GM23338 (cell line): ENCODE measurements around the gene CD83. TPM values are rescaled to one million over a fixed set of nuclear protein-coding genes. Genes with fewer than 3 reads are reported as not detected.

Source experiments
- ATAC-seq: fragments of 200-7000 bp; cut with Tn5 transposase; 3 replicates; pipeline ENCODE4 v1.9.1; 2020
- DNase-seq: peaks from one replicate; pipeline ENCODE4 v3.0.0-alpha.2; 2015; ENCODE audit warnings: low spot score
- H2AFZ ChIP-seq: fragments of 200-600 bp; sonication (generic); 2 replicates; pipeline ENCODE4 v1.8.0; 2016; ENCODE audit warnings: antibody characterized with exemption, mild to moderate bottlenecking, moderate library complexity
- H3F3A ChIP-seq: fragments of 200-600 bp; sonication (generic); replicated peaks from 2 replicates; pipeline ENCODE4 v1.8.0; 2017; ENCODE audit warnings: antibody characterized with exemption, mixed run types, low read depth
- H3K27ac ChIP-seq: fragments of 200-600 bp; sonication (generic); 2 replicates; pipeline ENCODE4 v1.6.1; 2016; ENCODE audit warnings: low read depth
- H3K27me3 ChIP-seq: fragments of 200-600 bp; sonication (generic); 2 replicates; pipeline ENCODE4 v1.8.0; 2016; ENCODE audit warnings: mild to moderate bottlenecking, mixed run types, moderate library complexity; ENCODE audit not compliant: insufficient read depth
- H3K36me3 ChIP-seq: fragments of 200-600 bp; sonication (generic); 2 replicates; pipeline ENCODE4 v1.8.0; 2016; ENCODE audit warnings: mild to moderate bottlenecking; ENCODE audit not compliant: insufficient read depth
- H3K4me1 ChIP-seq: fragments of 200-600 bp; sonication (generic); 2 replicates; pipeline ENCODE4 v1.8.0; 2016; ENCODE audit warnings: mild to moderate bottlenecking, moderate library complexity; ENCODE audit not compliant: insufficient read depth
- H3K4me2 ChIP-seq: fragments of 200-600 bp; sonication (generic); 2 replicates; pipeline ENCODE4 v1.7.1; 2017; ENCODE audit warnings: mixed run types
- H3K4me3 ChIP-seq: fragments of 200-600 bp; sonication (generic); 2 replicates; pipeline ENCODE4 v1.6.1; 2016; ENCODE audit warnings: mixed run types
- H3K79me2 ChIP-seq: fragments of 200-600 bp; sonication (generic); replicated peaks from 2 replicates; pipeline ENCODE4 v1.8.0; 2017; ENCODE audit warnings: mild to moderate bottlenecking; ENCODE audit not compliant: insufficient read depth
- H3K9me2 ChIP-seq: fragments of 200-600 bp; sonication (generic); 2 replicates; pipeline ENCODE4 v1.8.0; 2017; ENCODE audit not compliant: insufficient read depth
- H4K20me1 ChIP-seq: fragments of 200-600 bp; sonication (generic); replicated peaks from 2 replicates; pipeline ENCODE4 v1.8.0; 2017; ENCODE audit warnings: mild to moderate bottlenecking; ENCODE audit not compliant: insufficient read depth
- H3K27ac Mint-ChIP-seq: 2 replicates; pipeline ENCODE4 v1.8.0; 2020; ENCODE audit warnings: inconsistent platforms, mild to moderate bottlenecking, moderate library complexity, mixed read lengths
- H3K27me3 Mint-ChIP-seq: 3 replicates; pipeline ENCODE4 v1.8.0; 2022; ENCODE audit warnings: low read depth, mild to moderate bottlenecking, moderate library complexity, mixed read lengths, inconsistent platforms; ENCODE audit not compliant: insufficient read depth, poor library complexity
- H3K36me3 Mint-ChIP-seq: 3 replicates; pipeline ENCODE4 v1.8.0; 2021; ENCODE audit warnings: low read depth, mild to moderate bottlenecking, inconsistent platforms, moderate library complexity, mixed read lengths
- H3K4me1 Mint-ChIP-seq: 3 replicates; pipeline ENCODE4 v1.8.0; 2020; ENCODE audit warnings: mild to moderate bottlenecking, inconsistent platforms, mixed read lengths
- H3K4me3 Mint-ChIP-seq: 3 replicates; pipeline ENCODE4 v1.8.0; 2021; ENCODE audit warnings: moderate library complexity, mild to moderate bottlenecking, inconsistent platforms, mixed read lengths
- H3K9me3 Mint-ChIP-seq: 3 replicates; pipeline ENCODE4 v1.8.0; 2020; ENCODE audit warnings: moderate library complexity, mild to moderate bottlenecking, inconsistent platforms, mixed read lengths
- CREB1 ChIP-seq: fragments of 250-450 bp; sonication (Bioruptor Pico); IDR thresholded peaks from 2 replicates; pipeline ENCODE4 v1.5.0; 2020; ENCODE audit warnings: low read depth, mild to moderate bottlenecking, moderate library complexity
- CTCF ChIP-seq, 2 experiments: fragments of 200-600 bp in 1 of 2; sonication (generic) in 1 of 2; conservative IDR thresholded peaks; 2 replicates each; pipeline versions ENCODE4 v1.5.1 to v1.6.1; 2016 to 2017; ENCODE audit warnings: antibody characterized with exemption in 2 of 2, low read depth in 2 of 2, mild to moderate bottlenecking in 2 of 2, moderate library complexity in 1 of 2
- ETS1 ChIP-seq: IDR thresholded peaks from 2 replicates; pipeline ENCODE4 v1.6.1; 2016; ENCODE audit warnings: antibody characterized with exemption
- EZH2 ChIP-seq: fragments of 200-600 bp; sonication (generic); IDR thresholded peaks from one replicate; pipeline ENCODE4 v1.8.0; 2017; ENCODE audit warnings: antibody characterized with exemption, mild to moderate bottlenecking, low read depth; ENCODE audit not compliant: unreplicated experiment
- EZH2phosphoT487 ChIP-seq: fragments of 200-600 bp; sonication (generic); IDR thresholded peaks from one replicate; pipeline ENCODE4 v1.8.1; 2018; ENCODE audit warnings: antibody characterized with exemption; ENCODE audit not compliant: unreplicated experiment
- JUNB ChIP-seq: IDR thresholded peaks from one replicate; pipeline ENCODE4 v1.6.1; 2016; ENCODE audit warnings: antibody characterized with exemption; ENCODE audit not compliant: unreplicated experiment
- NANOG ChIP-seq: IDR thresholded peaks from 2 replicates; pipeline ENCODE4 v1.6.1; 2016; ENCODE audit warnings: antibody characterized with exemption, borderline replicate concordance
- POLR2AphosphoS5 ChIP-seq: IDR thresholded peaks from 2 replicates; pipeline ENCODE4 v1.6.1; 2016; ENCODE audit warnings: antibody characterized with exemption, low read depth
- REST ChIP-seq: IDR thresholded peaks from one replicate; pipeline ENCODE4 v1.6.1; 2018; ENCODE audit warnings: antibody characterized with exemption; ENCODE audit not compliant: unreplicated experiment
- STAT1 ChIP-seq: IDR thresholded peaks from one replicate; pipeline ENCODE4 v1.6.1; 2016; ENCODE audit warnings: antibody characterized with exemption; ENCODE audit not compliant: unreplicated experiment
- ZNF114 ChIP-seq: fragments of 250-450 bp; sonication (Bioruptor Pico); IDR thresholded peaks from 2 replicates; pipeline ENCODE4 v1.5.0; 2020; ENCODE audit warnings: mild to moderate bottlenecking, moderate library complexity
- ZNF331 ChIP-seq: fragments of 250-450 bp; sonication (Bioruptor Pico); IDR thresholded peaks from 2 replicates; pipeline ENCODE4 v1.5.0; 2020; ENCODE audit warnings: low read depth, mild to moderate bottlenecking, moderate library complexity
- ZNF462 ChIP-seq: fragments of 250-450 bp; sonication (Bioruptor Pico); IDR thresholded peaks from 2 replicates; pipeline ENCODE4 v1.5.0; 2020; ENCODE audit warnings: mild to moderate bottlenecking, moderate library complexity
- polyA plus RNA-seq: library from polyadenylated mRNA; unstranded; fragments of >200 nt; fragmentation: Nextera tagmentation; extraction: Ambion mirVana; gene quantifications from 2 replicates; pipeline ENCODE4 v1.2.1, GENCODE V29; 2016
- total RNA-seq: library from RNA; depleted of rRNA; stranded (reverse); fragments of >200 nt; shearing (Covaris generic); gene quantifications from 2 replicates; pipeline ENCODE4 v1.2.3, GENCODE V29; 2014

CD83 gene
- total and polyA plus RNA-seq, 2 experiments from 2014 or later: 8.1 to 13.2 TPM

GRCh38 chr6:14070457-14070856 lies 47.1 kb upstream of the CD83 start:
- H3K27me3 ChIP-seq: no peaks in the 10 kb centered on the region
- Mint-ChIP-seq H3K9me3 (no peaks in the 10 kb centered on the region), H3K4me3 (no peak overlapping the region)

More at GRCh38 chr6:14070457-14070856, 47.1 kb upstream of the CD83 start:
- no peak overlapping the region for H3K4me2 ChIP-seq
- H3K4me3 ChIP-seq: no peak overlapping the region
- Mint-ChIP-seq H3K27ac (no peak overlapping the region), H3K4me1 (peaks cover 3% of the 10 kb centered on the region; the same call in 2 of the 3 replicates), H3K36me3 (no peaks in the 10 kb centered on the region), H3K27me3 (peaks cover 5% of the 10 kb centered on the region)
- H3K9me2 ChIP-seq: no peaks in the 10 kb centered on the region
- H3K79me2 ChIP-seq: no peaks in the 10 kb centered on the region
- no peaks in the 10 kb centered on the region for H3F3A ChIP-seq
- DNase-seq (no peak), ATAC-seq (no peak)
- no peak overlapping the region for H3K27ac ChIP-seq
- no peaks in the 10 kb centered on the region for H3K36me3 ChIP-seq
- no peaks in the 10 kb centered on the region for H3K4me1 ChIP-seq
- TF ChIP-seq POLR2AphosphoS5: no peak
- no peak for TF ChIP-seq JUNB
- TF ChIP-seq EZH2phosphoT487: no peak
- no peak for TF ChIP-seq NANOG
- no peak for TF ChIP-seq ZNF462 (CRISPR knock-in tag)
- no peak for TF ChIP-seq STAT1
- TF ChIP-seq ZNF114: no peak
- no peak for TF ChIP-seq ZNF331
- TF ChIP-seq REST: no peak
- TF ChIP-seq EZH2: no peak
- TF ChIP-seq CREB1 (CRISPR knock-in tag): no peak
- TF ChIP-seq ETS1: no peak
- no peak for TF ChIP-seq CTCF (conservative IDR thresholded peaks at IDR 0.05; ENCODE audit: low read depth in 2 of 2)
- 0 out of 2 replicates have a peak overlapping the region, but pooled peaks have one; percentile 1 for H2AFZ ChIP-seq
- no peaks in the 10 kb centered on the region for H4K20me1 ChIP-seq
